Upper lobe of right lung (tissue), 1 donor: ENCODE measurements around the gene STT3A. TPM values are rescaled to one million over a fixed set of nuclear protein-coding genes. Genes with fewer than 3 reads are reported as not detected.

Source experiments
- ATAC-seq: fragments of 200-7000 bp; cut with Tn5 transposase; one replicate; pipeline ENCODE4 v1.9.1; 2020; ENCODE audit warnings: mild to moderate bottlenecking, moderate library complexity
- DNase-seq: peaks from one replicate; pipeline ENCODE4 v3.0.0-alpha.2; 2020
- H3K27ac ChIP-seq: fragments of 200-600 bp; one replicate; pipeline ENCODE4 v1.8.0; 2022
- H3K27me3 ChIP-seq: fragments of 200-600 bp; one replicate; pipeline ENCODE4 v1.8.0; 2022; ENCODE audit warnings: mild to moderate bottlenecking
- H3K36me3 ChIP-seq: fragments of 200-600 bp; one replicate; pipeline ENCODE4 v1.8.0; 2022
- H3K4me1 ChIP-seq: fragments of 200-600 bp; one replicate; pipeline ENCODE4 v1.8.0; 2022
- H3K4me3 ChIP-seq: fragments of 200-600 bp; one replicate; pipeline ENCODE4 v1.8.0; 2022; ENCODE audit warnings: mild to moderate bottlenecking
- H3K9me3 ChIP-seq: fragments of 200-600 bp; one replicate; pipeline ENCODE4 v1.8.0; 2022
- intact Hi-C: fragments of 100-400 bp; cut with DNase I; formaldehyde crosslinking; loops from one replicate; pipeline ENCODE4 v1.11.0; 2022
- total RNA-seq: library from RNA; stranded (reverse); fragmentation: NEBNext Ultra II Directional; extraction: Animal tissue kit (Norgen Biotek cat#: 25700); gene quantifications from one replicate; pipeline ENCODE4 v1.2.1, GENCODE V29; 2021
- TF ChIP-seq, protein P1 (sequence below): fragments of 200-600 bp; IDR thresholded peaks from one replicate; pipeline ENCODE4 v1.8.0; 2022; ENCODE audit warnings: antibody characterized with exemption
- donor health status: DM: no; HTN: yes; CAD: no; lungs with severe emphysema.

Gene STT3A
- total RNA-seq, 1 donor from 2014 or later, result 131 TPM

DNA sequence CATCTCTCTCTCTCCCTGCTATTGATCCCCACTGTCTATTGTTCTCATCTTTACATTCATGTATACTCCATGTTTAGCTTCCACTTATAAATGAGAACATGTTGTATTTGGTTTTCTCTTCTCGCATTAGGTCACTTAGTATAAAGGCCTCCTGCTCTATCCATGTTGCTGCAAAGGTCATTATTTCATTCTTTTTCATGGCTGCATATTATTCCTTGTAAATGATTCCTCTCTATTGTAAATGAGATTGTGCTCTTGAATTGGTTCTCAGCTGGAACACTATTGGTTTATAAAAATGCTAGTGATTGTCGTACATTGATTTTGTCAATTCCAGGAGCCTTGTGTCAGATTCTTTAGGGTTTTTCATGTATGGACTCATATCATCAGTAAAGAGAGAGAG, 74.5 kb downstream of the STT3A start:
- no peaks in the 10 kb centered on the region for H3K9me3 ChIP-seq
- TF ChIP-seq, protein P1, sequence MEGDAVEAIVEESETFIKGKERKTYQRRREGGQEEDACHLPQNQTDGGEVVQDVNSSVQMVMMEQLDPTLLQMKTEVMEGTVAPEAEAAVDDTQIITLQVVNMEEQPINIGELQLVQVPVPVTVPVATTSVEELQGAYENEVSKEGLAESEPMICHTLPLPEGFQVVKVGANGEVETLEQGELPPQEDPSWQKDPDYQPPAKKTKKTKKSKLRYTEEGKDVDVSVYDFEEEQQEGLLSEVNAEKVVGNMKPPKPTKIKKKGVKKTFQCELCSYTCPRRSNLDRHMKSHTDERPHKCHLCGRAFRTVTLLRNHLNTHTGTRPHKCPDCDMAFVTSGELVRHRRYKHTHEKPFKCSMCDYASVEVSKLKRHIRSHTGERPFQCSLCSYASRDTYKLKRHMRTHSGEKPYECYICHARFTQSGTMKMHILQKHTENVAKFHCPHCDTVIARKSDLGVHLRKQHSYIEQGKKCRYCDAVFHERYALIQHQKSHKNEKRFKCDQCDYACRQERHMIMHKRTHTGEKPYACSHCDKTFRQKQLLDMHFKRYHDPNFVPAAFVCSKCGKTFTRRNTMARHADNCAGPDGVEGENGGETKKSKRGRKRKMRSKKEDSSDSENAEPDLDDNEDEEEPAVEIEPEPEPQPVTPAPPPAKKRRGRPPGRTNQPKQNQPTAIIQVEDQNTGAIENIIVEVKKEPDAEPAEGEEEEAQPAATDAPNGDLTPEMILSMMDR, result no peak
- no peak overlapping the region for H3K27ac ChIP-seq
- no peaks in the 10 kb centered on the region for H3K36me3 ChIP-seq
- no peak overlapping the region for H3K4me3 ChIP-seq
- H3K4me1 ChIP-seq, result no peaks in the 10 kb centered on the region
- no peak for DNase-seq
- no peaks in the 10 kb centered on the region for H3K27me3 ChIP-seq
- ATAC-seq, result no peak
- intact Hi-C loops, result no loop called here

DNA sequence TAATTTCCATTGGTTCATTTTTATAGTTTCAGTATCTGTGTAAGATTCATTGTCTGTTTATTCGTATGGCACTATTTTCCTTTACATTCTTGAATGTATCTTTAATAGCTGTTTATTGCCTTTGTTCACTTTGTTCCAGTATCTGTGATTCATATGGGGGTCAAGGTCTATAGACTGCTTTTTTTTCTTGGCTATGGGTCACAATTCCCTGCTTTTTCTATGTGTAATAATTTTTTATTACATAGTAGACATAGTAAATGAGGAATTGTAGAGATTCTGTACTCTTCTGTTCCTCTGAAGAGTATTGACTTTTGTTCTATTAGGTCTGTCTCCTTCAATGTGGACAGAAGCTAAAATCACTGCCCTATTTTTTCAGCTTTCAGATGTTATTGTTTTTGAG, 77.5 kb downstream of the STT3A start:
- ATAC-seq (no peak), DNase-seq (no peak)
- H3K27ac ChIP-seq, result no peak overlapping the region
- no peaks in the 10 kb centered on the region for H3K36me3 ChIP-seq
- intact Hi-C loops, result no loop called here
- H3K4me3 ChIP-seq, result no peak overlapping the region
- no peaks in the 10 kb centered on the region for H3K9me3 ChIP-seq
- no peaks in the 10 kb centered on the region for H3K4me1 ChIP-seq
- TF ChIP-seq, protein P1, result no peak
- no peaks in the 10 kb centered on the region for H3K27me3 ChIP-seq

DNA sequence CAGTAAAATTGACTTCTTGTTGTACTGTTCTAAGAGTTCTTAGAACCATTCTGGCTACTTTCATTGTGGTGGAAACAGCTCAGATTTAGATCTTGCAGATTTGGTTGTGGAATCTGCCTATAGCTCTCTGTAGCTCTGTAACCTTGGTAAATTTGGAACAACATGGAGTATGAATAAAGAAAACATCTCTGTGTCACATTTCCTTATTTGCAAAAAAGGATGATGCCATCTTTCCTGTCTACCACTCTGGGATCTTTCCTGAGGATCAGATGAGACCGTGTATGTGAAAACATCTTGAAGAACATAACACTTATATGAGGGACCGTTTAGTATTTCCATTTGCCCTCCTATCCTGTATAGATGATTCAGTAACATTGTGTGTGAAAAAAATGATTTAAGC, 78.9 kb downstream of the STT3A start:
- no peaks in the 10 kb centered on the region for H3K27me3 ChIP-seq
- H3K27ac ChIP-seq, result no peak overlapping the region
- no peaks in the 10 kb centered on the region for H3K9me3 ChIP-seq
- TF ChIP-seq, protein P1, result no peak
- no peak overlapping the region for H3K4me3 ChIP-seq
- no peaks in the 10 kb centered on the region for H3K4me1 ChIP-seq
- intact Hi-C loops, result no loop called here
- no peaks in the 10 kb centered on the region for H3K36me3 ChIP-seq
- DNase-seq (no peak), ATAC-seq (no peak)

Other genes with a start within 250 kb of the STT3A start
- gene FEZ1, start 96.6 kb upstream of the STT3A start, total RNA-seq, result 29.8 TPM
- 69.6 TPM for gene EI24, start 23.4 kb upstream of the STT3A start, total RNA-seq
- 1.8 TPM for gene CHEK1, start 32.3 kb downstream of the STT3A start, total RNA-seq
- not detected for gene ACRV1, start 88.0 kb downstream of the STT3A start, total RNA-seq
- not detected for gene PATE1, start 153.4 kb downstream of the STT3A start, total RNA-seq
- gene PATE2, start 186.0 kb downstream of the STT3A start, total RNA-seq, result not detected
- gene PATE3, start 195.3 kb downstream of the STT3A start, total RNA-seq, result not detected
- gene PATE4, start 240.5 kb downstream of the STT3A start, total RNA-seq, result not detected